A549 (cell line): Measurements from ENCODE around the gene AHCYL2. TPM values are rescaled to one million over a fixed set of nuclear protein-coding genes. Genes with fewer than 3 reads are reported as not detected.

Source experiments
- ATAC-seq, 2 experiments: fragments of 200-7000 bp in 1 of 2; fragments of >200 bp in 1 of 2; cut with Nextera tagmentation in 1 of 2; cut with Tn5 transposase in 1 of 2; 3 replicates each; pipeline versions ENCODE4 v1.8.0 to v1.9.1; 2018 to 2020; ENCODE audit warnings: mild to moderate bottlenecking in 1 of 2, moderate library complexity in 1 of 2
- CTCF ChIA-PET: fragments of 300-600 bp; sonication (Branson Sonifier 250); formaldehyde crosslinking; extraction: SDS; loops from one replicate; lab custom pipeline; 2021; ENCODE audit warnings: antibody characterized with exemption, inconsistent platforms; lab: Yijun Ruan, JAX
- POLR2A ChIA-PET: fragments of 350-600 bp; formaldehyde crosslinking; extraction: SDS; loops from one replicate; lab custom pipeline; 2021; ENCODE audit warnings: antibody characterized with exemption, inconsistent platforms; lab: Yijun Ruan, JAX
- DNase-seq, 2 experiments: peaks; one replicate each; pipeline versions ENCODE4 v3.0.0 to v3.0.0-alpha.2; 2011 to 2016; ENCODE audit warnings: low read depth in 1 of 2, low spot score in 1 of 2
- FAIRE-seq: peaks from 2 replicates; lab custom pipeline; 2011; peaks lifted over from hg19 to GRCh38; lab: Jason Lieb, UNC
- H3K27ac ChIP-seq, 2 experiments: fragments of >200 bp; sonication (Bioruptor Twin); formaldehyde crosslinking; 3 replicates each; pipeline ENCODE4 v1.5.1; 2016 to 2017
- H3K4me1 ChIP-seq: fragments of >200 bp; sonication (Bioruptor Twin); formaldehyde crosslinking; 3 replicates; pipeline ENCODE4 v1.6.1; 2016
- H3K4me2 ChIP-seq: fragments of >200 bp; sonication (Bioruptor Twin); formaldehyde crosslinking; 3 replicates; pipeline ENCODE4 v1.6.1; 2016
- H3K4me3 ChIP-seq: fragments of >200 bp; sonication (Bioruptor Twin); formaldehyde crosslinking; 3 replicates; pipeline ENCODE4 v1.5.1; 2016
- H3K9me3 ChIP-seq: fragments of >200 bp; sonication (Bioruptor Twin); formaldehyde crosslinking; 3 replicates; pipeline ENCODE4 v1.6.1; 2016
- CEBPB ChIP-seq, 2 experiments: fragments of >200 bp in 1 of 2; sonication (Bioruptor Twin) in 1 of 2; formaldehyde crosslinking in 1 of 2; IDR thresholded peaks; 2 replicates each; pipeline ENCODE4 v1.6.1; 2012 to 2016
- CHD2 ChIP-seq: fragments of 150-350 bp; IDR thresholded peaks from 2 replicates; pipeline ENCODE4 v1.6.1; 2014; ENCODE audit warnings: low read length; ENCODE audit not compliant: partially characterized antibody
- CTCF ChIP-seq: fragments of >200 bp; sonication (Bioruptor Twin); formaldehyde crosslinking; IDR thresholded peaks from 3 replicates; pipeline ENCODE4 v1.5.1; 2016
- EHF ChIP-seq: fragments of 250-450 bp; sonication (Bioruptor Pico); IDR thresholded peaks from 2 replicates; pipeline ENCODE4 v1.5.0; 2020; ENCODE audit warnings: mild to moderate bottlenecking
- HDAC2 ChIP-seq: fragments of 200-600 bp; sonication (generic); IDR thresholded peaks from 2 replicates; pipeline ENCODE4 v1.6.1; 2016
- HEYL ChIP-seq: fragments of 250-450 bp; sonication (Bioruptor Pico); IDR thresholded peaks from 2 replicates; pipeline ENCODE4 v1.8.0; 2021; ENCODE audit warnings: mild to moderate bottlenecking, moderate library complexity
- HMGXB4 ChIP-seq: fragments of 250-450 bp; sonication (Bioruptor Pico); IDR thresholded peaks from 2 replicates; pipeline ENCODE4 v1.5.0; 2021; ENCODE audit warnings: mild to moderate bottlenecking, moderate library complexity, borderline replicate concordance
- MAZ ChIP-seq: fragments of 150-350 bp; IDR thresholded peaks from 2 replicates; pipeline ENCODE4 v1.6.1; 2014; ENCODE audit warnings: antibody characterized with exemption, low read depth, low read length, borderline replicate concordance
- NFE2L2 ChIP-seq: fragments of 150-350 bp; conservative IDR thresholded peaks from 2 replicates; pipeline ENCODE4 v1.6.1; 2014; ENCODE audit warnings: low read length
- NPAS2 ChIP-seq: fragments of 250-450 bp; sonication (Bioruptor Pico); IDR thresholded peaks from 2 replicates; pipeline ENCODE4 v1.8.0; 2022; ENCODE audit warnings: mild to moderate bottlenecking, moderate library complexity, borderline replicate concordance
- POLR2AphosphoS2 ChIP-seq: conservative IDR thresholded peaks from 2 replicates; pipeline ENCODE4 v1.6.1; 2012; ENCODE audit warnings: low read length, improper control_type of control experiment, inconsistent platforms
- RAD21 ChIP-seq, 2 experiments: fragments of >200 bp in 1 of 2; sonication (Bioruptor Twin) in 1 of 2; formaldehyde crosslinking in 1 of 2; IDR thresholded peaks in 1 of 2; conservative IDR thresholded peaks in 1 of 2; 2 replicates in 1 of 2; 3 replicates in 1 of 2; pipeline ENCODE4 v1.6.1; 2012 to 2018; ENCODE audit warnings: inconsistent platforms in 1 of 2
- RARB ChIP-seq: fragments of 250-450 bp; sonication (Bioruptor Pico); IDR thresholded peaks from 2 replicates; pipeline ENCODE4 v1.8.0; 2021; ENCODE audit warnings: mild to moderate bottlenecking, moderate library complexity
- RCOR1 ChIP-seq: fragments of 150-350 bp; IDR thresholded peaks from 2 replicates; pipeline ENCODE4 v1.6.1; 2014; ENCODE audit warnings: antibody characterized with exemption, low read length, low read depth
- REST ChIP-seq: fragments of 200-600 bp; sonication (generic); IDR thresholded peaks from 2 replicates; pipeline ENCODE4 v1.6.1; 2016; ENCODE audit warnings: antibody characterized with exemption, mild to moderate bottlenecking, moderate library complexity
- TP53 ChIP-seq: fragments of 250-450 bp; sonication (Bioruptor Pico); IDR thresholded peaks from 2 replicates; pipeline ENCODE4 v1.5.0; 2021; ENCODE audit warnings: mild to moderate bottlenecking, moderate library complexity
- USF2 ChIP-seq: fragments of 450-650 bp; IDR thresholded peaks from 2 replicates; pipeline ENCODE4 v1.6.1; 2014; ENCODE audit warnings: antibody characterized with exemption
- ZC3H11A ChIP-seq: fragments of 450-650 bp; IDR thresholded peaks from 2 replicates; pipeline ENCODE4 v1.6.1; 2014; ENCODE audit warnings: antibody characterized with exemption, mild to moderate bottlenecking
- ZNF302 ChIP-seq: fragments of 250-450 bp; sonication (Bioruptor Pico); IDR thresholded peaks from 2 replicates; pipeline ENCODE4 v1.9.0; 2021; ENCODE audit warnings: inconsistent platforms, mild to moderate bottlenecking, moderate library complexity
- ZSCAN20 ChIP-seq: fragments of 250-450 bp; sonication (Bioruptor Pico); IDR thresholded peaks from 2 replicates; pipeline ENCODE4 v1.8.0; 2022; ENCODE audit warnings: mild to moderate bottlenecking, moderate library complexity
- WGBS: methylation state at CpG from one replicate; pipeline ENCODE4 v1.1.6; 2017; ENCODE audit errors: missing lambda C conversion rate; 5-methylcytosine and 5-hydroxymethylcytosine counted together
- polyA plus RNA-seq, 4 experiments: library from polyadenylated mRNA; depleted of rRNA in 3 of 4; stranded (reverse); fragments of >200 nt; fragmentation: RNase III in 1 of 4; extraction: RNeasy Plus Mini Kit Qiagen cat#74134 plus additional on column Dnase treatment in 1 of 4; gene quantifications; 2 replicates in 3 of 4; 3 replicates in 1 of 4; pipeline ENCODE4 v1.2.3, GENCODE V29; 2011 to 2017

AHCYL2 gene
- polyA plus RNA-seq, 2 of the 4 experiments (the other 2 are of a cell fraction), result 10.8 to 25.9 TPM

- 82% methylated on average over 2 of the region's 2 CpGs for WGBS
- CTCF ChIA-PET, result interaction anchor here (1.0 to 2.7 kb wide), 6 partner anchors 9 to 141 kb away, joined by 4 to 21 read pairs (median 6); no protein-coding TSS in a partner anchor
- POLR2A ChIA-PET, result no interaction called here
Observed at GRCh38 chr7:129359176-129359575, 134.3 kb downstream of the AHCYL2 start.

More at GRCh38 chr7:129359176-129359575, 134.3 kb downstream of the AHCYL2 start:
- DNase-seq, result no peak
- no peak for ATAC-seq
- Histone ChIP-seq H3K4me2 (no peak overlapping the region), H3K9me3 (no peaks in the 10 kb centered on the region), H3K4me1 (no peaks in the 10 kb centered on the region), H3K27ac (no peak overlapping the region), H3K4me3 (no peak overlapping the region)
- TF ChIP-seq NFE2L2 (no peak), HDAC2 (no peak), NPAS2 (CRISPR knock-in tag) (no peak), TP53 (CRISPR knock-in tag) (no peak), RARB (no peak), HEYL (CRISPR knock-in tag) (no peak), CEBPB (IDR thresholded peaks at IDR 0.05) (no peak), ZC3H11A (no peak), REST (no peak), USF2 (no peak), ZNF302 (CRISPR knock-in tag) (no peak), CTCF (no peak), CHD2 (no peak), MAZ (no peak), RCOR1 (no peak), POLR2AphosphoS2 (no peak), ZSCAN20 (CRISPR knock-in tag) (no peak), RAD21 (conservative IDR thresholded peaks at IDR 0.05 in 1 of 2, IDR thresholded peaks at IDR 0.05 in 1 of 2) (no peak), EHF (CRISPR knock-in tag) (no peak), HMGXB4 (no peak)
- no peak for FAIRE-seq
